Neural cell (in vitro differentiated cells): ENCODE data around the gene PPIG. TPM values are rescaled to one million over a fixed set of nuclear protein-coding genes. Genes with fewer than 3 reads are reported as not detected.
"Not testable (repeated sequence)": the region's sequence is repeated elsewhere in the genome, so short reads cannot be mapped to it uniquely, and the experiment has no call there.

Experiments used
- H2AFZ ChIP-seq: fragments of 200-600, 300-800 bp; sonication (generic), shearing (Covaris generic); 2 replicates; pipeline ENCODE4 v1.6.0; 2014; ENCODE audit warnings: low read depth, mild to moderate bottlenecking, antibody characterized with exemption, low read length, moderate library complexity
- H3F3A ChIP-seq: fragments of 200-600 bp; shearing (Covaris generic); 2 replicates; pipeline ENCODE4 v1.6.1; 2016; ENCODE audit warnings: mild to moderate bottlenecking, moderate library complexity, mixed read lengths, antibody characterized with exemption, low read length; ENCODE audit not compliant: insufficient read depth, poor library complexity, severe bottlenecking
- H3K27ac ChIP-seq: fragments of 200-600, 300-800 bp; sonication (generic), shearing (Covaris generic); 2 replicates; pipeline ENCODE4 v1.5.1; 2014; ENCODE audit warnings: mild to moderate bottlenecking, low read length, moderate library complexity
- H3K27me3 ChIP-seq: fragments of 300-800, 200-600 bp; sonication (generic), shearing (Covaris generic); 2 replicates; pipeline ENCODE4 v1.6.0; 2014; ENCODE audit warnings: mild to moderate bottlenecking, low read depth, low read length, moderate library complexity; ENCODE audit not compliant: insufficient read depth
- H3K36me3 ChIP-seq: fragments of 300-800, 200-600 bp; sonication (generic), shearing (Covaris generic); 2 replicates; pipeline ENCODE4 v1.5.1; 2014; ENCODE audit warnings: mild to moderate bottlenecking, antibody characterized with exemption, low read length, moderate library complexity; ENCODE audit not compliant: insufficient read depth
- H3K4me2 ChIP-seq: fragments of 300-800, 200-600 bp; sonication (generic), shearing (Covaris generic); 2 replicates; pipeline ENCODE4 v1.6.0; 2014; ENCODE audit warnings: mild to moderate bottlenecking, low read length
- H3K4me3 ChIP-seq: fragments of 300-800, 200-600 bp; sonication (generic), shearing (Covaris generic); 2 replicates; pipeline ENCODE4 v1.5.1; 2014; ENCODE audit warnings: mild to moderate bottlenecking, low read length, moderate library complexity
- H3K79me2 ChIP-seq: fragments of 200-600 bp; shearing (Covaris generic); replicated peaks from 2 replicates; pipeline ENCODE4 v1.6.0; 2014; ENCODE audit warnings: mild to moderate bottlenecking, low read length, moderate library complexity; ENCODE audit not compliant: insufficient read depth
- H3K9ac ChIP-seq: fragments of 300-800, 200-600 bp; sonication (generic), shearing (Covaris generic); 2 replicates; pipeline ENCODE4 v1.6.1; 2016; ENCODE audit warnings: mild to moderate bottlenecking, low read length, mixed read lengths
- H3K9me2 ChIP-seq: fragments of 200-600 bp; shearing (Covaris generic); 2 replicates; pipeline ENCODE4 v1.6.1; 2016; ENCODE audit warnings: mild to moderate bottlenecking, low read length, mixed read lengths; ENCODE audit not compliant: insufficient read depth
- H3K9me3 ChIP-seq: fragments of 200-600, 300-800 bp; sonication (generic), shearing (Covaris generic); 2 replicates; pipeline ENCODE4 v1.6.1; 2016; ENCODE audit warnings: mild to moderate bottlenecking, mixed run types, low read length, moderate library complexity, mixed read lengths
- H4K20me1 ChIP-seq: fragments of 200-600 bp; shearing (Covaris generic); 2 replicates; pipeline ENCODE4 v1.6.1; 2016; ENCODE audit warnings: mild to moderate bottlenecking, mixed run types; ENCODE audit not compliant: insufficient read depth
- CTCF ChIP-seq: fragments of 450-650 bp; IDR thresholded peaks from 2 replicates; pipeline ENCODE4 v1.5.1; 2014; ENCODE audit warnings: antibody characterized with exemption, mild to moderate bottlenecking, moderate library complexity; ENCODE audit not compliant: poor library complexity, severe bottlenecking
- EP300 ChIP-seq: fragments of 450-650 bp; conservative IDR thresholded peaks from 2 replicates; pipeline ENCODE4 v1.6.1; 2014; ENCODE audit warnings: antibody characterized with exemption, mild to moderate bottlenecking, moderate library complexity; ENCODE audit not compliant: poor library complexity, severe bottlenecking
- EZH2 ChIP-seq: fragments of 200-600, 300-800 bp; shearing (Covaris generic), sonication (generic); IDR thresholded peaks from 2 replicates; pipeline ENCODE4 v1.6.1; 2014; ENCODE audit warnings: antibody characterized with exemption, low read length, borderline replicate concordance, mild to moderate bottlenecking; ENCODE audit not compliant: insufficient read depth, poor library complexity, severe bottlenecking
- MXI1 ChIP-seq: fragments of 450-650 bp; conservative IDR thresholded peaks from 2 replicates; pipeline ENCODE4 v1.6.1; 2014; ENCODE audit warnings: antibody characterized with exemption, mild to moderate bottlenecking; ENCODE audit not compliant: poor library complexity, severe bottlenecking
- POLR2AphosphoS5 ChIP-seq: IDR thresholded peaks from 2 replicates; pipeline ENCODE4 v1.6.1; 2012
- RAD21 ChIP-seq: fragments of 450-650 bp; conservative IDR thresholded peaks from 2 replicates; pipeline ENCODE4 v1.6.1; 2014; ENCODE audit warnings: antibody characterized with exemption, mild to moderate bottlenecking, moderate library complexity
- REST ChIP-seq: IDR thresholded peaks from 2 replicates; pipeline ENCODE4 v1.6.1; 2012; ENCODE audit warnings: borderline replicate concordance
- SMC3 ChIP-seq: fragments of 450-650 bp; conservative IDR thresholded peaks from 2 replicates; pipeline ENCODE4 v1.6.1; 2014; ENCODE audit warnings: antibody characterized with exemption, mild to moderate bottlenecking, moderate library complexity; ENCODE audit not compliant: poor library complexity
- TAF1 ChIP-seq: IDR thresholded peaks from 2 replicates; pipeline ENCODE4 v1.6.1; 2012; ENCODE audit warnings: low read depth
- polyA plus RNA-seq: library from polyadenylated mRNA; depleted of rRNA; stranded (reverse); fragments of >200 nt; gene quantifications from 2 replicates; pipeline ENCODE4 v1.2.3, GENCODE V29; 2014

The PPIG gene
- polyA plus RNA-seq, 1 donor from 2014 or later, result 45.0 TPM

GRCh38 chr2:169590804-169591203, 6.7 kb downstream of the PPIG start:
- no peak for TF ChIP-seq MXI1
- no peak for TF ChIP-seq TAF1
- no peak for TF ChIP-seq RAD21
- no peak for TF ChIP-seq CTCF
- TF ChIP-seq EP300, result no peak
- TF ChIP-seq EZH2, result no peak
- no peak for TF ChIP-seq REST
- no peak for TF ChIP-seq SMC3
- TF ChIP-seq POLR2AphosphoS5, result no peak
- H3K9me3 ChIP-seq, result no peaks in the 10 kb centered on the region
- H3K79me2 ChIP-seq, result peaks cover 80% of the 10 kb centered on the region

GRCh38 chr2:169596546-169596945, 12.4 kb downstream of the PPIG start:
- peaks cover 60% of the 10 kb centered on the region for H3K79me2 ChIP-seq

More at GRCh38 chr2:169590804-169591203, 6.7 kb downstream of the PPIG start:
- no peaks in the 10 kb centered on the region for H3F3A ChIP-seq
- no peaks in the 10 kb centered on the region for H3K27me3 ChIP-seq
- no peaks in the 10 kb centered on the region for H4K20me1 ChIP-seq
- no peak overlapping the region for H2AFZ ChIP-seq
- H3K9ac ChIP-seq, result no peak overlapping the region
- H3K27ac ChIP-seq, result no peak overlapping the region
- H3K36me3 ChIP-seq, result no peaks in the 10 kb centered on the region
- no peak overlapping the region for H3K4me3 ChIP-seq
- no peak overlapping the region for H3K4me2 ChIP-seq
- H3K9me2 ChIP-seq, result no peaks in the 10 kb centered on the region

GRCh38 chr2:169598982-169599381, 14.8 kb downstream of the PPIG start:
- no peak overlapping the region for H3K4me2 ChIP-seq
- no peak overlapping the region for H3K9ac ChIP-seq
- H4K20me1 ChIP-seq, result no peaks in the 10 kb centered on the region
- no peaks in the 10 kb centered on the region for H3F3A ChIP-seq
- no peak overlapping the region for H3K4me3 ChIP-seq
- H2AFZ ChIP-seq, result no peak overlapping the region
- no peak overlapping the region for H3K27ac ChIP-seq
- no peaks in the 10 kb centered on the region for H3K9me3 ChIP-seq
- H3K9me2 ChIP-seq, result no peaks in the 10 kb centered on the region
- no peaks in the 10 kb centered on the region for H3K27me3 ChIP-seq
- H3K79me2 ChIP-seq, result peaks cover 48% of the 10 kb centered on the region
- TF ChIP-seq SMC3, result no peak
- no peak for TF ChIP-seq REST
- no peak for TF ChIP-seq CTCF
- TF ChIP-seq EZH2, result no peak
- no peak for TF ChIP-seq POLR2AphosphoS5
- no peak for TF ChIP-seq TAF1
- TF ChIP-seq EP300, result no peak
- no peak for TF ChIP-seq RAD21
- TF ChIP-seq MXI1, result no peak
- no peaks in the 10 kb centered on the region for H3K36me3 ChIP-seq

More at GRCh38 chr2:169596546-169596945, 12.4 kb downstream of the PPIG start:
- not testable (repeated sequence) for H3K9ac ChIP-seq, H3K9me3 ChIP-seq, H3K36me3 ChIP-seq, H3K4me2 ChIP-seq, H3K4me3 ChIP-seq, H3K27ac ChIP-seq, H4K20me1 ChIP-seq, H3K9me2 ChIP-seq, H2AFZ ChIP-seq, H3F3A ChIP-seq, H3K27me3 ChIP-seq
